HG03439 (cell line): ENCODE data around the gene HEPACAM.

Experiments used
- ATAC-seq: cut with Tn5 transposase; IDR thresholded peaks from one replicate; pipeline ENCODE4 v1.9.1; 2021; ENCODE audit warnings: mild to moderate bottlenecking, moderate library complexity; ENCODE audit not compliant: unreplicated experiment

HEPACAM gene

DNA sequence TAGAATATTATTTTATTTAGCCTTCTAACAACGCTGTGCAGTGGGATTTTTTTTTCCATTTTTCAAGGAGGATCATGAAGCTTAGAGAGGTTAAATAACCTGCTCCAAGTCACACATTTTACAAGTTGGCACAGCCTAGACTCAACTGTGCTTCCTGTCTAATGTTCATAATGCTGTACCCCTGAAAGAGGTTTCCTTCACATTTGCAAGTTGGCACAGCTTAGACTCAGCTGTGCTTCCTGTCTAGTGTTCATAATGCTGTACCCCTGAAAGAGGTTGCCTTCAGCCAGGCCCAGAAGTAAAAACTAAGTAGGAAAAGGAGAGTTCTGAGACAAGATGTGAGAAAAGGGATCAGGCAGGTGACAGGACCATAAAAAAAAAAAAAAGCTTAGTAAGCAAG is 7.9 kb upstream of the HEPACAM start:
- no peak for ATAC-seq

DNA sequence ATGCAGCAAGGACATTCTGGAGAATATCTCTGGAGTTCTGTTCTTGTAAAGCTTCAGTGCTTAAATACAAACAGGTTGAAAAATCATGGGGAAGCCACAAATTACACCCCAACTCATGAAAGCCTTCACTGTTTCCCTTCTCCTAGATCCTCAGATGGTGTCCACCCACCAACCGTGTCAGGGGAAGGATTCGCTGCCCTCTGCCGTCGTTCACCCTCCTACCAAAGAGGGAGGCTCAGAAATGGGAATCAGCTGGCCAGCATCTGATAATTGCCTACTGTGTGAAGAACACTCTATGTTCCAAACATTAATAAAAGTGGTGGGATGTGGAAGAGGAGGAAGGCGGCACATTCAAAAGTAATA is 7.4 kb upstream of the HEPACAM start:
- no peak for ATAC-seq

DNA sequence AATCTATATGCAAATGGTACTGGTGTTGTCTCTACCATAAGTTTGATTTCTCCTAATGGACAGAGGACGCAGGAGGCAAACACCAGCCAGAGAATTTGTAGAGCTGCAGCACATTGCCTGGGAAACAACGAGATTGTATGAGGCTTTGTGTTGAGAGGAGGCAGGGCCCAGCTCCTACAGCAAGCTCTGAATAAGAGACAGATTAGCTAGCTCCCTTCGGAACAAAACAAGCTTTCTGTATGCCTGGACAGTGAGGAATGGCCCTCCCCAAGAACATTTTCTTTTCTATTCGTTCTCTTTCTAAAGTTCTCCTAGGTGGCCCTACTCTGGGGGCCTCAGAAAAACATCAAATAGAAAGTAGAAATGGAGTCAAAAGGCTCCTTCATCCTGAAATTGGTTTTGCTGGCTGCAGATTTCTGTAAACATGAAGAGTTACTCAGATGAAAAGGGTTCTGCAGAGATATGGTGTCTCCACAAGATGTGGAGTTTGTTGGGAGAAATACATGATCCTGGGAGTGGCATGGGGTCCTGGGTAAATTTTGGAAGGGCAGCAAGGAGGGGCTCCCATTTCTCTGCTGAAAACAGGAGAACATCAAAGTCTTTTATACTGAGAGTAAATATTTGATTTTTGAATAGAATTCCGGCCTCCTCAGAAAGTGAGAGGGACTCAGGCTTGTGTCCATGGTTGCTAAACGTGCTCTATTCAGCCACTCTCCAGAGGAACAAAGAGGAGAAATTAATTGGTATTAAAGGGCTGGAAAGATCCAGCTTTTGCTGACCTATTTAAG is 6.8 kb upstream of the HEPACAM start:
- ATAC-seq = no peak

GRCh38 chr11:124941703-124942102 is 5.9 kb upstream of the HEPACAM start:
- peak; percentile 71 for ATAC-seq

DNA sequence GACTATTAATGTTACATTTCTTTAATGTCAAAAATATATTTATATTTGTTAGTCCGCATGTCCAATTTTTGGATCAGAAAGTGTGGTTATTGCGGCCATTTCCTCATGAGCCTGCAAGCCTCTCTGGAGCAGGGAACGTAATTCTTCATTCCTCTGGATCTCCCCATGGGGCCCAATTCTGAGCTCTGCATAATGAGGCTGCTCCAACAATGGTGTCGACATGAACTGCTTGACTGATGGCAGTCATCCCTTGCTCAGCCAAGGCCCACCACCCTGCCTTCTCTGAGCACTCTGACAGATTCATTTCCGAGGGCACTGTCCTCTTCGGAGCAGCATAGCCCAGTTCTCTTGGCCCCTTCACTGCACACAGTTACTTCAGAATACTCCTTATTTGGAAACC is 3.1 kb upstream of the HEPACAM start:
- ATAC-seq = no peak

- no peak for ATAC-seq
Observed at GRCh38 chr11:124938206-124938765, 2.4 kb upstream of the HEPACAM start.

- no peak for ATAC-seq
Observed at GRCh38 chr11:124937336-124937935, 1.6 kb upstream of the HEPACAM start.

- ATAC-seq = no peak
Observed at GRCh38 chr11:124934862-124935547, 842 bp downstream of the HEPACAM start.

DNA sequence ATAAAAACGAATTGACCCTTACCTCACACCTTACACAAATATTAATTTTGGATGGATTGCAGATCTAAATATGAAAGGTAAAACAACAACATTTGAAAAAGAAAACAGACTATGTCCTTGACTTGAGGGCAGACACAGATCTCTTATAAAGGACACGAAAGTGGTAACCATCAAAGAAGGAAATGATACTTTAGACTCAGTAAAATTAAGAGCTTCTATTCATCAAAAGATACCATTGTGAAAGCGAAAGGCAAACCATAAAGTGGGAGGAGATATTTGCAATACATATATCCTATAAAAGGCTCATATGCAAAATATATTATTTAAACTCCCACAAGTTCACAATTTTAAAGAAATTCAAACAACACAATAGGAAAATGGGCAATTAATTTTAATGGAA is 5.0 kb downstream of the HEPACAM start:
- no peak for ATAC-seq

- no peak for ATAC-seq
Observed at GRCh38 chr11:124928942-124929665, 6.7 kb downstream of the HEPACAM start.

GRCh38 chr11:124923296-124923695 is 12.6 kb downstream of the HEPACAM start:
- no peak for ATAC-seq

GRCh38 chr11:124922831-124923230 is 13.0 kb downstream of the HEPACAM start:
- ATAC-seq = no peak

- peak; percentile 77 for ATAC-seq
Observed at GRCh38 chr11:124920870-124921609, 14.8 kb downstream of the HEPACAM start.

- ATAC-seq = no peak
Observed at GRCh38 chr11:124920356-124920755, 15.5 kb downstream of the HEPACAM start.

- no peak for ATAC-seq
Observed at GRCh38 chr11:124919898-124920297, 15.9 kb downstream of the HEPACAM start.

DNA sequence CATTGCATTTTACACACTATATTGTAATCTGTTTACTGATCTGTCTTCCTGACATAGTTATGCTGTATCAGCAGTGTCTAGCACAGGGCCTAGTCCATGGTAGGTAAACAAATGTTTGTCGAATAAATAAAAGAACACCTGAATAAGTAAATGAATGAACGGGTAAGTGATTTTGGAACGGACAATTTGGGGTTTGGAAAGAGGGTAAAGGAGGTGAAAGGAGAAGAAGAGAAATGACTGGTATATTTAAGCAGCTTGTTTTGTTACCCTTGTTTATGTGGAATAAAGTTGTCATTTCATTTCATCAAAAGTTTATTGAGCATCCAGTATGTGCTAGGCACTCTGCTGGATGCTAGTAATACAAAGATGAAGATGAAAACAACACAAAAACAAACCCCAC is 16.9 kb downstream of the HEPACAM start, which contains the start of gene HEPN1:
Gene HEPN1, plus strand, starts transcription at position 301 of the 400 bp plus-strand sequence.
- no peak for ATAC-seq

- no peak for ATAC-seq
Observed at GRCh38 chr11:124917115-124917637, 18.7 kb downstream of the HEPACAM start.

- ATAC-seq = no peak
Observed at GRCh38 chr11:124916370-124916710, 19.5 kb downstream of the HEPACAM start.

- no peak for ATAC-seq
Observed at GRCh38 chr11:124915541-124916369, 20.1 kb downstream of the HEPACAM start.
